ENCODE measurements around the gene ANKRD12.

GRCh38 chr18:9243029-9243428, 106.4 kb downstream of the ANKRD12 start:
- no peak for TF ChIP-seq CTCF (IDR thresholded peaks at IDR 0.05; ENCODE audit: poor library complexity, severe bottlenecking)
- no peak for TF ChIP-seq EP300 (conservative IDR thresholded peaks at IDR 0.05; ENCODE audit: poor library complexity, severe bottlenecking)

Data from neural cell (in vitro differentiated cells).